Activated CD4-positive, alpha-beta T cell treated with anti-CD3 and anti-CD28 coated beads, Interleukin-2, amount 50 U/mL, for 24 hours (primary cell): ENCODE measurements around the gene NDUFA7.
"Not testable (repeated sequence)": the region's sequence is repeated elsewhere in the genome, so short reads cannot be mapped to it uniquely, and the experiment has no call there.

Source experiments
- DNase-seq, 2 donors: peaks; one replicate each; pipeline ENCODE4 v3.0.0-alpha.2; 2020; ENCODE audit warnings: low read depth in 1 of 2, low spot score in 1 of 2

Gene NDUFA7

GRCh38 chr19:8342316-8342683 is 21.1 kb upstream of the NDUFA7 start:
- DNase-seq = no peak

DNA sequence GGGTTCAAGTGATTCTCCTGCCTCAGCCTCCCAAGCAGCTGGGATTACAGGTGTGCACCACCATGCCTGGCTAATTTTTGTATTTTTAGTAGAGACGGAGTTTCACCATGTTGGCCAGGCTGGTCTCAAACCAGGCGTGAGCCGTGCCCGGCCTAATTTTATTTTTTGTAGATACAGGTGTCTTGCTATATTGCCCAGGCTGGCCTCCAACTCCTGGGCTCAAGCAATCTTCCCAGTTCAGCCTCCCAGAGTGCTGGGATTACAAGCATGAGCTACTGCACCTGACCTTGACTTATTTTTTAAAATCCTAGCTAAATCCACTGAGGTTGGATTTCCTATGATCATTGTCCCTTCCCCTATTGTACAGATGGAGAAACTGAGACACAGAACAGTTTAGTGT is 20.3 kb upstream of the NDUFA7 start:
- not testable (repeated sequence) for DNase-seq

DNA sequence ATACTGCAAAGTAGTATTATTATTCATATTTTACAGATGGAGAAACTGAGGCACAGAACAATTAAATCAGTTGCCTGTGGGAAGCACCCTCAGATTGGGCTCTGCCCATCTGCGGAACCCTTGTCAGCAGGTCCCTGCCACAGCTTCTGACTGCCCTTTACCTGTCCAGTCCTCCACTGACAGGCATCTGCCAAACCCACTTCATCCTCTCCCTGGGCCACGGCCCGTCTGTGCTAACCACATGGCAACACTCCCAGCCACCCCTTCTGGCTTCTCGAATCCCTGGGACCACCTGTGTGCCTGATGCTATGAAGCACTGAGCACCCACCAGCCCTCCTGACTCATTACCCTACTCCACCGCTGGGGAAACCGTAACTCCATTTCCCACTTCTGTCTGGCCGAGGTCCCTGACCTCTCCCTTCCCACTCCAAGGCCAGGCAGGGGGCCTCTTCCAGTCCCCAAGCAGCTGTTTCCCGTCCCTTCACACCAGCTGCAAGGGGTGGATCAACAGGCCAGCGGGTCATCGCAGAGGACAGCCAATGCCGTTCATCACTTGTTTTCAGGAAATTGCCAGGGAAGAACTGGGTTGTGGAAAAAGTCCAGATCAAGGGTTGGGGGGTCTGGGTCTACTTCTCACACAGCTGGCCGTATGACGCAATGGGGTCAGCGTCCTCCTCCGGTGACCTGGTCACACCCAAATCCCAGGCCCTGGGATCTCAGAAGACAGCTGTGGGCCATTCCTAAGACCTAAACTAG is 19.3 kb upstream of the NDUFA7 start:
- no peak for DNase-seq

DNA sequence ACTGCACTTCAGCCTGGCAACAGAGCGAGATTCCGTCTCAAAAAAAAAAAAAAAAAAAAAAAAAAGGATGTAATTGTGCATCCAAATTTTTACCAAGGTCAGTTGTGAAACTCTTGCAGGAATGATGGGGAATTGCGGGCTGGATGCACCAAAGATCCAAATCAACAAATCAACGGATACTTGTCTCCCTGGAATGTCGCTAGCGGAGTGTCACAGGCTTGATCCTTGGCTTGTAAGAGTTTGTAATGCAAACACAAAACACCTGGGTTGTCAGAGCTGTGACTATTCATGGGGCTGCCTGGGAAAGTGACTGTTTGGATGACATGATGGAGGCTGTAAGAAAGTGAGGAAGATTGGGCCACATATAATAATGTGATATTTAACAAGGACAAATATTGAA is 17.7 kb upstream of the NDUFA7 start:
- DNase-seq = no peak

GRCh38 chr19:8337728-8338127 is 16.6 kb upstream of the NDUFA7 start:
- no peak for DNase-seq

DNA sequence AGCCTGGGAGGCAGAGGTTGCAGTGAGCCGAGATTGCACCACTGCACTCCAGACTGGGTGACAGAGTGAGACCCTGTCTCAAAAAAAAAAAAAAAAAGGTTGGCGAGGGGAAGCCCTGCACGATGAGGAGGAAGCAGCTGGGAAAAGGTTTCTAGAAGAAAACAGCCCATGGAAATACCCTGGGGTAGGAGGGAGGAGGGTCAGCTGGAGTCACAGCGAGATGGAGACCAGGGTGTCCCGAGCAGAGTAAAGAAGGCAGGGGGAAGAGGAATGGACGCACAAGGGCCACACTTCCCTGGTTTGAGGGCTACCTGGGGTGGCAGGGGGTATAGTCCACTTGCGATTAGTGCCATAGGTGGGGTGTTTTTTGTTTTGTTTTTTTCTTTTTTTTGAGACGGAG is 15.5 kb upstream of the NDUFA7 start:
- DNase-seq = no peak

DNA sequence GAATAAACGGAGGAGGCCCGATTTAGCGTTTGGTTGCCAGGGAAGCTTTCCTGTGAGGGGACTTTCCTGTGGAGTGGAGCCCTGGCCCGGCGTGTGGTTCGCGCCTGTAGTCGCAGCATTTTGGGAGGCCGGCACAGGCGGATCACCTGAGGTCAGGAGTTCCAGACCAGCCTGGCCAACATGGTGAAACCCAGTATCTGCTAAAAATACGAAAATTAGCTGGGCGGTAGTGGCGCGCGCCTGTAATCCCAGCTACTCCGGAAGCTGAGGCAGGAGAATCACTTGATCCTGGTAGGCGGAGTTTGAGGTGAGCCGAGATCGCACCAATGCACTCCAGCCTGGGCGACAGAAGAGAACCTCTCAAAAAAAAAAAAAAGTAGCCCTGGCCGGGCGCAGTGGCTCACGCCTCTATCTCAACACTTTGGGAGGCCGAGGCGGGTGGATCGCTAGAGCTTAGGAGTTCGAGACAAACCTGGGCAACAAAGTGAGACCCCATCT is 14.9 kb upstream of the NDUFA7 start:
- no peak for DNase-seq

DNA sequence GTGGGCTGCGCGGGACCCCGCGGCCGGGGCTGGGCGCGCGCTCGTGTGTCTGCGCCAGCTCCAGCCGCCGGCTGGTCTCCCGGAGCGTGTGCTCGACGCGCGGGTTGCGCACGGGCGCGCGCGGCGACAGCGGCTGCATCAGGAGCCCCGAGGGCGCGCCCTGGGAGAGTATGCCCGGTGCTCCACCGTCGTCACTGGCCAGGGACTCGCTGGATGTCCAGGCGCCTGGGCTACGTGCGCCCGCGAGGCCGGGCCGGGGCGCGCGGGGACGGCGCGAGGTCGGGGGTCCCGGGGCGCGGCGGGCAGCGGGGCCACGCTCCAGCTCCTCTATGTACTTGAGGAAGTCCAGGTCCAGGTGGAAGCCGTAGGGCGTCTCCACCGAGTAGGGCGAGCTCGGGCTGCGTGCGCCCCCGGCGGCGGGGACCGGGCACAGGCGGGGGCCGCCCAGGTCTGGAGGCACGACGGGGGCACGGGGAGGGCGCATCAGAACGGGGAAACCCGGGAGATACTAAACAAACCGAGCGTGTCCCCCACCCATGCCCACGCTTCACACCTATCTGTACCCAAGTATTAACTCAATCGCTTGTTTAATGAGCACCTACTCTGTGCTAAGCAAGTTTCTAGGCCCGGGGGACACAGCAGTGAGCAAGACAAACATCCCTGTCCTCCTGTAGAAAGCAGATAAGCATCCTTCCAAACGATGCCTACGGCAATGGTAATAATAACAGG is 14.3 kb upstream of the NDUFA7 start:
- DNase-seq = no peak

DNA sequence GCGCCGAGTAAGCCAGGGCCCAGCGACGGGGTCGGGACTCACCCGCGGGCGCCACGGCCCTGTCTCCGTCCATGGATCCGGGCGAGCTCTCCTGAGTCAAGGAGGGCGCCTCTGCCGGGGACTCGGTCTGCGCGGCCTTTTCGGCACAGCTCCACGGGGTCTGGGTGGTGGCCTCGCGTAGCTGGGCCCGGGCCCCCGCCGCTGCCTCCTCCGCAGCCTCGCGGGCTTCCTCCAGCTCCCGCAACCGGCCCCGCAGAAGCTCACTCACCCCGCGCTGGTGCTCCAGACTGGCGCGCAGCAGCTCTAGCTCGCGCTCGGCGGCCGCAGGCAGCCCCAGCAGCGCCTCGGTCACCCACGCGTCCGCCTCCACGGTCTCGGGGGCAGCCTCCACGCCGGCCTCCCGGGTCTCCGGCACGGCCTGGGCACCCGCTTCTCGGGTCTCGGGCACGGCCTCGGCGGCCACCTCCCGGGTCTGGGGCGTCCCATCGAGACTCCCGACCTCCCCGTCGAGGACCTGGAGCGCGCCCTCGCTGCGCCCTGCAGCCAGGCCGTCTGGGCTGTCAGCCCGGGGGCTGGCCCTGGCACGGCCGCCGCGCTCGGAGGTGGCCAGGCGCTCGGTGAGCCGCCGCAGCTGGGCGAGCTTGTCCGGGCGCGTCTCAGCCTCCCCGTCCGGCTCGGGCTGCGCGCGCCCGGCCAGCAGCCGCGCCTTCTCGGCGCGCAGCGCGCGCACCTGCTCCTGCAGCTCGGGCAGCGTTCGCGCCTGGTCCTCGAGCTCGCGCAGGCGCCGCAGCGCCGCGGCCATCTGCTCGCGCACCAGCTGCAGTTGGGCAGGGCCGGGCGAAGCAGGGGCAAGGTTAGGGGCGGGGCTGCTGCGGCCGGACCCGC is 13.5 kb upstream of the NDUFA7 start:
- no peak for DNase-seq

DNA sequence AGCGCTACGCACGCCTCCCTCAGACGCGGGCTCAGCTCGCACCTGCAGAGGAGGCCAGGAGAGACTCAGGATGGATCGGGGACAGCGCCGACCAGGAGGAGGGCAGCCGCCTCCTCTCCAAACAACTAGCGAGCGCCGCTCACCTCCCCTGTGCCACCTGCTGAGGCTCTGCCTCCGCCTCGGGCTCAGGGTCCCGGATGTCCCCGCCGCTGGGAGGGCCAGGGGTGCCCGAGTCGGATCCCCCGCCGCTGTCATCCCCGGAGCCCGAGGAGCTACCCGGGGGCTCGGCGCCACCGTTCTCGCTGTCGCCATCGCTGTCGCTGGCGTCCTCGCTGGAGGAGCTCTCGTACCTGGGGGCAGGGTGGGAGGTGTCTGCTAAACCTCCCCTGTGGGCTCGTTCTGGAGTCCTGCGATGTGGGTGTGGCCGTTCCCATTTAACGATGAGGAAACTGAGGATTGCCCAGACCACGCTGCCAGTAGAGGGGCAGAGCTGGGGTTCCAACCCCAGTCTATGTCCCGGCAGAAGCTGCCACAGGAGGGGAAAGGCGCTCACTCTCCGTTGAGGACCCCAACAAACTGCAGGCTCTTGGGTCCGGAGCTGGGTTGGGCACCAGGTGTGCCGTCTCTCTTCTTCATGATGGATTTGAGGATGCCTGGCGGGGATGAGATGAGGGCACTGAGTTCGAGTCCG is 12.7 kb upstream of the NDUFA7 start:
- no peak for DNase-seq

DNA sequence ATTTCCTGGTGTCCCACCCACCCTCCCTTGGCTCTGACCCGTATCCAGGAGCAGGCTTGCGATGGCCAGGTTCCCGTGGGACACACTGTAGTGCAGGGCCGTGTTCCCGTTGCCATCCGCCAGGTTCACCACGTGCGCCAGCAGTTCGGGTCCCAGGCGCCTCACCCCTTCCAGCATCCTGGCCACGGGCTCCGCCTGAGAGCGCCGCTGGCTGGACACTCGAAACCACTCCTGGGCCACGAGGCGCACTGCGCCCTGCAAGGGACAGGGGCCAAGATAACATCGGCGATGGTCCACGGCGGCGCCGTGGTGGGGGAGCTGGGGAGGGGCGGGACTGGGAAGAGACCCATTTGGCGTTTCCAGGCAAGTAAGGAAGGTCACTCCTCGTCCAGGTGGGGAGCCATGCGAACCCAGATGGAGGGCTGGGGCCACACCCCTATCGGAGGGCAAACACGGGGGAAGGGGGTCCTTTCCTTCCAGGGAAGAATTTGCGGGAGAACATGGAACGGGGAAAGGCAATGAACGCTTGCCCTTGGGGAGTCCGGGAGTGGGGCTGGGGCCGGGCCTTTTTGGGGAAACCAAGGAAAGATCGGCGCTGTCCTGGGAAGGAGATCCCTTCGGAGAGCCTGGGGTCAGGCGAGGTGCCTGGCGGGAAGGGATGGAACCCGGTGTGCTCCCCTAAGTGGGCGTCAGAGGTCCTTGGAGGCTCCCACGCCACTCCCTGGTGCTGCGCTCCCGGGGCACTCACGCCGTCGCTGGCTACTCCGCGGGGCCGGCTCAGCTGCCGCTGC is 12.0 kb upstream of the NDUFA7 start:
- no peak for DNase-seq

DNA sequence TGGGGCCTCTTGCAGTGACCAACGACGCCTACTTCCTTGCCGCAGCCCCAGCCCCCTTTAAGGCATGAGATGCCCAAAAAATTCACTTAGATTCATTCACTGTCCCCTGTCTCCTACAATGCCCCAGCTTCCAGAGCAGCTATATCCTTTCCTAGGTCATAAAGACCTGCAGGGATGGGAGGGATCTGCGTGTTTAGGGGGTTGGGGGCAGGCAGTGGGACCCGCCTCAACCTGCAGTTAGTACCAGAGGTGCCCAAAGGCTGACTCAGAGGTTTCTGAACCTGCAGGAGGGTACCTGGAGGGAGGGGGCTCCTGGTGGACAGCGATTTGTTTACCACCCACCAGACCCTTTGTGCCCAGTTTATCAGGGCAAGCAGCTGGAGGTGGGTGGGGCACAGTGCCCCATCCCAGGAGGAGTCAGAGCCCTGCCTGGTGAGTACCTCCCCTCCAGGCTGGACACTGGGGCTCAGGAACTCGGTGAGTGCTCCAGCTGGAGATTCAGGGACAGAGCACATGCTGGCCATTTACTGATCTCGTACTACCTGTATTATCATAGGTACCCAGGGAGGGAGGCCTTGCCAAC is 10.2 kb upstream of the NDUFA7 start:
- DNase-seq = no peak

DNA sequence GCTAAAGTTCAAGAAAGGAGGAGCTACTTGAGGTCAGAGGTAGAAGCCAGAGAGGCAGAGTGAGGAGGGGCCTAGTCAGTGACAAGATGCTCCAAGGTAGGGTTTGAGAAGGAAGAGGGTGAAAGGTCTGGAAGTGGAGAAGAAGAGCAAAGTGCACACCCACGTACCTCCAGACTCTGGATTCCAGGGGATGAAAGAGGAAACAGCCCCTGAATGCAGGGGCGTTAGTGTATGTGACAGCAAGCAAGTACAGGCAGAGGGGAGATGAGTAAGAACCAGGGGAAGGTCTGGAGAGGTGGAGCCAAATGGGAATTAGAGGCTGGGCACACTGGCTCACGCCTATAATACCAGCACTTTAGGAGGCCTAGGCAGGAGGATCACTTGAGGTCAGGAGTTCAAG is 8.8 kb upstream of the NDUFA7 start:
- DNase-seq = no peak

GRCh38 chr19:8325454-8325853 is 4.3 kb upstream of the NDUFA7 start:
- DNase-seq = no peak

DNA sequence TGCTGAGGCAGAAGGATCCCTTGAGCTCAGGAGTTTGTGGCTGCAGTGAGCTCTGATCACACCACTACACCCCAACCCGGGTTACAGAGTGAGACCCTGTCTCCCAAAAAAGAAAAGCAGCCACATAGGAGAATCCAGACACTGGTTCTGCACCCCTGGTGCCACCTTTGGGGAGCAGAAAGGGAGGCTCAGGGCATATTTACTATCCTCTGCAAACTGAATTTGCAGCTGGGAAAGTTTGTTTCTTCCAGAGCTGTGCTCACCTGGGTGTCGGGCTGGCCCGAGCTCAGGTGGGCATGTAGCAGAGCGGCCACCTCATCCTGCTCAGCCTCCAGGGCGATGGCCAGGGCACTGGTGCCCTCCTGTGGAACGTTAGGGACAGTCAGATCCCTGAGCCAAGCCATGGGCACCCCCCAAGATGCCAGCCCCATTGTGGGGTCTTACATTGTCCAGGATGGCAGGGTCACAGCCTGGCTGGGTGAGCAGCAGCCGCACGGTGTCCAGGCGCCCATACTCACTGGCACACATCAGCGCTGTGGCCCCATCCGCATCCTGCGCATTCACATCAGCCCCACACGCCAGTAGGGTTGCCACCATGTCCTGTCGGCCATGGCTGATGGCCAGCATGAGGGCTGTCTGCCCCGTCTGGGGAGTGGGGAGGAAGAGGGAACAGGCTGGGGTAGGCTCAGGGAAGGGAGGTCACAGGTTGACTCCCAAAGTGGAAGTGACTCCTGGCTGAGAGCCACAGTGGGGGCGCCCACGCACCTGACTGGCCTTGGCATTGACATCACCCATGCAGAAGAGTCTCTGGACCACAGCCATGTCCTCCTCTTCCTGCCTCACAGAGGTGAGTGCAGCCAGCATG is 3.2 kb upstream of the NDUFA7 start:
- no peak for DNase-seq

DNA sequence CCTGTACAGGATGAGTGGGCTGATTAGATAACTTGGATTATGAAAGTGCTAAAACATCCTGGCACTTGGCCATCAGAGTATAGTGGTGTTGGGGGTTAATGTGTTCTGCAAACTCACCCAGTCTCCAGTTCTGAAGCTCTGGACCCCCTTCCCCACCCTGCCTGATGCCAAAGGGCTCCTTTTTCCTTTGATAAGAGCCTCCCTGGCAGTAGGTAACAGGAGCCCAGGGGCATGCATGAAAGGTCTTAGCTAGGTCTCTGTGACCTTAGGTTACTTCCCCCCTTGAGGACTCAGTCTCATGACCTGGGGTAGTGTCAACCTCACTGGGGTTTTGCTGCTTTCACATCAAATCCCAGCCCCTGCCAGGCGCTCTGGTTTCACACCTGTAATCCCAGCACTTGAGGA is 2.6 kb upstream of the NDUFA7 start:
- no peak for DNase-seq

GRCh38 chr19:8322638-8322997 is 1.4 kb upstream of the NDUFA7 start:
- DNase-seq = no peak

GRCh38 chr19:8321986-8322637 is 937 bp upstream of the NDUFA7 start:
- DNase-seq = no peak
